ENCODE measurements around the gene AKAP13.

Gene AKAP13

DNA sequence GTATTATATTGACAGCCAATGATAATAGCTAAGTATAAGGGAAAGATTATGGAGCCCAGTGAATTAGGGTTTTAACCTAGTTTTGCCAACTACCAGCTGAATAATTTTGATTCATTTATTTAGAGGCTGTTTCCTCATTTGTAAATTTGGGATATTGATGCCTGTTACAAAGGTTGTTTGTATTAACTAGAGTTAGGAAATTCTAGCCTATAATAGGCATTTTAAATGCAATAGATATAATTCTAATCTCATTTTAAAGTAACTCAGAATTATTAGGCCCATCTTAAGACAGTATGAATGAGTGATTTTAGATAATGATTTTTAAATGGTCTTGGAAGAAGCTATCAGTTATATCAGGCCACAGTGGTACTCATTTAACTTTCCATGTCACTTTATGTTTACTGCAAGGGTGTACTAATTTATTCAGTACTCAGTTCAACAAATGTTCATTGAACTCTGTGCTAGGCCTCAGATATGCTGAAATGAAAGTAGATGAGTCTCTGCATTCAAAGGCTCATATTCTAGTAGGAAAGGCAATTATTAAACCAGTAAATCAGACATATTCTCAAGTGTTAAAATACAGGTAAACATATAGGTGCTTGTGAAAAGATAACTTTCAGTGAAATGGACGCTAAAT, 213.5 kb downstream of the AKAP13 start:
- DNase-seq (ENCODE audit: low read depth in 1 of 2, low spot score in 1 of 2) = no peak

DNA sequence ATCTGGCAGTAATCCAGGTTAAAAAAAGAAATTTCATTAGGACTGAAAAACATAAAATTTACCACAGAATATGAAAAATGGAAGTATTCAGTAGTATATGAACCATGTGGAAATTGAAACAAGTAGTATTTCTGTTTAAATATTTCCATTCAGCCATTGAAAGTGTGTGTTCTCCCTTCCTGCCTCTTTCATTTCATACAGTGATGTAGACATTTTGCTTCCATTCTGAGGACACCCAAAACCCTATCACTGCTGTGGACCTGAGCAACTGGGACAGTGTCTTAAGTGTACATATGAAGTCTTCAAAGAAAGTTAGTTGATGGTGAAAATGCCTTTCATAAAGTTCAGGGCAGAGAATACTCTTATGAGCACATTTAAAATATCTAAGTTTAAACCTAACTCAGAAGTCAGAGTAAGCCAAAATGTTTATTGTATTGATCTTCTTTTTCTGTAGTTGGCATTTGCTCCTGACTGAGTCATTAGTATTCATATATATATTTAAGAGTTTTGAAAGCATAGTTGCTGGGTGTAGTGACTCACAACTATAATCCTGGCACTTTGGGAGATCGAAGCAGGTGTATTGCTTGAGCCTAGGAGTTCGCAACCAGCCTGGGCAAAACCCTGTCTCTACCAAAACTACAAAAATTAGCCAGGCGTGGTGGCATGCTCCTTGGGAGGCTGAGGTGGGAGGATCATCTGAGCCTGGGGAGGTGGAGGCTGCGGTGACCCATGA, 215.6 kb downstream of the AKAP13 start:
- DNase-seq (ENCODE audit: low read depth in 1 of 2, low spot score in 1 of 2) = no peak

DNA sequence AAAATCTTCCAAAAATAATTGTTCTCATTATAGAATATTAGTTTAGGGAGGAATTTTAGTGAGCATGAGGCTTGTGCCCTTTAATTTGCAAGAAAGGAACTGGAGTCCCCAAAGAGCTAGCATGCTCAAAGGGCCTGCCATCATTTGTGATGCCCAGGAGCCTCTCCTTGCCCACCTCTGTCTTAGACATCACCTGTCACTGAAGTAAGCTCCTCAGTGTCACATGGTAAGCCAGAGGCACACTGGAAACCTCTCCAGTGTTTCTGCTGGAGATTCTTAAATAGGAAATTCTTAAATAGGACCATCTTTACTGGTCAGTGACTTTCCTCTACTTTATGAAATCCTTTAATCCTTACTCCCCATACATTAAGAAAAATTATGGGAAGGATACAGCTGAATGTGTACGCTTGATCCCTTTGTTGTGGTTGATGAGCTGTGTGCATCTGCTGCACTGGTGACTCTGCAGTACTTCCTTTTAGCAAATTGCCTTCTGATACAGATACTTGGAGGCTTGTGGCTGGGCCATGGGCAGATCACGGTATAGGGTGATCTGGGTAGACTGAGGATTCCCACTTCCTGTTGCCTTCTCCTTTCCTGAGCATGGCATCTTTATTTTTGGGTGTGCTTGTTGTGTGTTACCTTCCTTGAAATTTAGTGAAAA, 216.9 kb downstream of the AKAP13 start:
- DNase-seq (ENCODE audit: low read depth in 1 of 2, low spot score in 1 of 2) = no peak

DNA sequence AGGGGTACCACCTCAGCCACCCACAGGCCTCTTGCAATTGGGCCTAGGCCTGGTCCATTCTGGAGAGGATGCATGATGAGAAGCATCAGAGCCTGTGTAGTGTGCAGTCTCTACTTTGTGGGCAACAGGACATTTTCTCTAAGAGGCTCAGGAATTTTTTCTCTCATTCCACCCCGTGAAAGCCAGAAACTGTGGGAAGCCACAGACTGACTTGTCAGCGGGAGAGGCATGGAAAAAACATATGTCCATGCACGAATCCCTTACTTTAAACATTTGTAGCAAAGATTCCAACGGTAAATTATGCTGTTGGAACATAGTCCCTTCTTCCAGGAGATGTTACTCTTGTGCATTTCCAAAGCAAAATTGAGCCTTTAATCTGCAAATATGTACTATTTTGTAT, 217.8 kb downstream of the AKAP13 start:
- DNase-seq (ENCODE audit: low read depth in 1 of 2, low spot score in 1 of 2) = no peak

DNA sequence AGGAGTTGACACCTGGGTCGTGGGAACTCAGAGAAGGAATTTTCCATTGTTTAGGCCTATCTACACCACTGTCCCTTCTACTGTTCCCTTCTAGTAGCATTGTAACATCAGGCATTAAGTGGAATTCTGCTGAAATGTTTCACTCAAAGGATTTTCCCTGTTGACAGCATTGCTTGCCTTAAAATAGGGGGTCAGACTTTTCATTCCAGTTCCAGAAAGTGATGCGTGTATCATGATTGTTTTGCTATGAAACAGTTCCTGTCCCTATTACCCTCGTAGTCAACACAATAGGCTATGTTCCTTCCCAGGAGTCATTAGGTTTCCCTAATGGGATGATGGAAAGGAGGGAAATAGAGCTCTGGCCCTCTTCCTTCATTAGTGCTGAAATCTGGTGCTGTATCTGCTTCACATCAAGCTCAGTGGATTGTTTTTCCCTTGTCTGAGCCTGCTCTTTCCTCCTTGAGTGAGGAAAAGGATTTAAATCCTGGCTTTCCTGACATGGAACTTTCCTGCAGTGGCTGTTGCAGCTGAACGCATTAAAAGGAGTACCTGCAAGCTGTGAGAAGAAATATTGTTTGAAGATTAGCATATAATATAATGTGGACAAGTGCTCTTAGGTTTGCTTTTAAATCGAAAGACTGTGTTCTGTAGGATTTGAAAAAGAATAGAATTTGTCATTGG, 218.5 kb downstream of the AKAP13 start:
- DNase-seq (ENCODE audit: low read depth in 1 of 2, low spot score in 1 of 2) = no peak

DNA sequence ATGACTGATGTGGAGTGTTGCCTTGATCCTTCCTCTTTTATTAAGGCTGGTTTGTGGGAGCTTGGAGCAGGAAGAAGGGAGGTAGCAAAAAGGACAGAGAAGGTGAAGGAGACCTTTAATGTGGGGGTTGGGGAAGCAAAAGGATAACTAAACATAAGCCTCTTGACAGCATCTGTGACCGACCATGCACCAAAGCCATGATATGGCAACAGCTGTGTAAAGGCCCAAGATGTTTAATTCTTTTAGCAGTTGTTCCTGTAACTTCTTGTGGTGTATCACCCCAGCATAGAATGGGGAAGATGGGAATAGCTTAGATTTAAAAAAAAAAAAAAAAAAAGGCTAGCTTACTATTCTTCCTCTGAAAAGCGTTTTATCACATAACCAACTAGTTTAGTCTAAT, 219.6 kb downstream of the AKAP13 start:
- DNase-seq (ENCODE audit: low read depth in 1 of 2, low spot score in 1 of 2) = no peak

DNA sequence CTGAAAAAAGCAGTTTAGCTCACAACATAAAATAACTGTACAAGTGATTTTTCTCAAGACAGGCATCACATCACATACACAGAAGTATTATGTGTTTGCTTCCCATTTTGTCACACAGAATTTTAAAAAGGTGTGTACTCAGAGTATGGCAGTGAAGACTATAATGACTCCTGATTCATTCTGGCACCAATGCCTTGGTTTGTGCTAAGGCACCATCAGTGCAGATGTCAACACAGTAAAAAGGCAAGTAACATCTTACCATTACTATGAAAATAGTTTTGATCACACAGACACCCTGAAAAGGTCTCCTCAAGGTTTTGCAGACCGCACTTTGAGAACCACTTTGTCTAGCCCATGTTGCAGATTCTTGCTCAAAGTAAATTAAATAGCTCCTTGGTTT, 222.8 kb downstream of the AKAP13 start:
- DNase-seq (ENCODE audit: low read depth in 1 of 2, low spot score in 1 of 2) = no peak

DNA sequence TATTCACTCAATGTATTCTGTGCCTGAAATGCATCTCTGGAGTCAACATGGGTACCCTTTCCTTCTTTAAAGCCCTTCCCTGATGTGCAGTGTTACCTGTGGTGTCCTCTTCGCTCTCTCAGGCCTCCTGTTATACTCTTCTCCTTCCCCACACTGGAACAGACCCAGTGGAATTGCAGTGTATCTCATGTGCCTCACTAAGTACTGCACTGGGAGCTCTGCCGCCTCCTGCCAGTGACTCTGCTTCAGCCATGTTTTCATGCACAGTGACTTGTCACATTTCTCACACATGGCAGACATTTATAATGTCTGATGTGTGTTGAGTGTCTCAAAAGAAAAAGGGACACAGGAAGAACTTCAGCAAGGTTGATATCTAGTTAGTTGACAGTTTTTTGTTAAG, 223.3 kb downstream of the AKAP13 start:
- no peak for DNase-seq (ENCODE audit: low read depth in 1 of 2, low spot score in 1 of 2)

DNA sequence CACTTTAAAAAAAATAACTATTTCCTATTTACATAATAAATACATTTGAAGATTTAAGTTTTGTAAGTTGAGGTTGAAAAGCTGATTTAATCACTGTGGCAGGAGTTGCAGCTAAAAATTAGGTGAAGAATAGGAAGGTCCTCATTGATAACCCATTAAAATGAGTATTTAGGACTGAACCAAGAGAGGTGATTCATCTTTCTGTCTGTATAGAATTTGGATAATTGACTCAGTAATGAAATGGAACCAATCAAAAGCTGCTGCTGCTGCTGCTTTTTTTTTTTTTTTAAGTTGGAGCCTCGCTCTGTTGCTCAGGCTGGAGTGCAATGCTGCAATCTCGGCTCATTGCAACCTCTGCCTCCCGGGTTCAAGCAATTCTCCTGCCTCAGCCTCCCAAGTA, 223.8 kb downstream of the AKAP13 start:
- DNase-seq (ENCODE audit: low read depth in 1 of 2, low spot score in 1 of 2) = no peak

DNA sequence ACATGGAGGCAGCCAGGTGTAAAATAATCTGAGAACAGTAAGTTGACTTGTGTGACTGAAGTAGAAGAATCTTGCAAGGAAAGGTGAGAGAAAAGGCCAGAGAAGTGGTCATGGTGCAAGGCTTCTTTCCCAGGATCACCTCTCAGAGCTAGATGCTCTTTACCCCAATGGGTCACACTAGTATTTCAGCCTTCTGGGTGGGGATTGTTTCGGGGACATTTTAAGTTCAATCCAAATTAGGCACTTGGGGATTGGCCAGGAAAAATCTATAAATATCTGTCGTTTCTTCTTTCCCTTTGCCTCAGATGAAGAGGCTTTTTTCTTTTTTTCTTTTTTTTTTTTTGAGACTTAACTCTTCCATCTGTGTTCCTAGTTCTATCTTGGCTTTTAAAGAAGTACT, 226.3 kb downstream of the AKAP13 start:
- no peak for DNase-seq (ENCODE audit: low read depth in 1 of 2, low spot score in 1 of 2)

DNA sequence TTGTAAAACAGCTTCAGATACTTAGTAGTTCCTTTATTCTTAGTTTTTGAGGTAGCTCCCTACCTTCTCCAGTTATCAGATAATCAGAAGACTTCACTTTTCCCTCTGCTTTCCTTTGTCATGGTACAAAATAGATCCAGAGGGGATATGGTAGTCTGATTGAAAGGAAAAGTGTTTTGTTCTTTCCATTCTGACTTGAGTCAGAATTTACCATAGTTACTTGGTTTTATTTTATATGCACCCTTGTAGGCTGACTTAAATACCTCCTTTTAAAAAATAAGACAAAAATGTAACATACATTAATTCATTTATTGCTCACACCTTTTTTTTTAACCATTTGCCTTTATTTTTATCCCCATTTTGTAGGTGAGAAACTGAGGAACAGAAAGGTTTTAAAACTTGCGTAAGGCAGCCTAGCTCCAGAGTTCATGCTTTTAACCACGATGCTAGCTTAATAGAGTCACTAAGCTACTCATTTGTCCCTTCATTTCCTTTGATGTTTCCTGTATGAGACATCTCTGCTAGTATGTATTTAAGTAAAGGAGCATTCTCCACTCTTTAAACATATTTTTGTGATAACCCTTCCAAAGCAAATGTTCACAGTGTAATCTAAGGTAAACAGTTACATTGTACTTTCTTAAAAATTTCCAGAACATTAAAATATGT, 226.9 kb downstream of the AKAP13 start:
- DNase-seq (ENCODE audit: low read depth in 1 of 2, low spot score in 1 of 2) = no peak

DNA sequence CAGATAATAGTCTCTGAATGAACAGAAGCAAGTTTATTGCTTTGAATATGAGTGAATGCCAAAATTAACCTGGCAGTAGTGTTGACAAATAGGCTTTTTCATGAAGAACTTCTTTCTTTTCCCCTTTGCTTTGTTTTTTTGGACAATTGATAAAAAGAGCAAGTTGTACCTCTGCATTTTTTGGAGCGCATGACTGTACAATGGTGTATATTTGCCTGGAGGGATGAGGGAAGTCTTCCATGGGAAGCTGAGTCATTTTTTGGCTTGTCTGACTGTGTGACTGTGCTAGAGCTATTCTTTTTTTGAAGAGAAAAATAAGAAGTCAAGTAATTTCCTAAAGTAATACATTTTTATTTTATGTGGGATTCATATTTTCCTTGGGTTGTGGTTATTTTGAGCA, 227.4 kb downstream of the AKAP13 start:
- no peak for DNase-seq (ENCODE audit: low read depth in 1 of 2, low spot score in 1 of 2)

DNA sequence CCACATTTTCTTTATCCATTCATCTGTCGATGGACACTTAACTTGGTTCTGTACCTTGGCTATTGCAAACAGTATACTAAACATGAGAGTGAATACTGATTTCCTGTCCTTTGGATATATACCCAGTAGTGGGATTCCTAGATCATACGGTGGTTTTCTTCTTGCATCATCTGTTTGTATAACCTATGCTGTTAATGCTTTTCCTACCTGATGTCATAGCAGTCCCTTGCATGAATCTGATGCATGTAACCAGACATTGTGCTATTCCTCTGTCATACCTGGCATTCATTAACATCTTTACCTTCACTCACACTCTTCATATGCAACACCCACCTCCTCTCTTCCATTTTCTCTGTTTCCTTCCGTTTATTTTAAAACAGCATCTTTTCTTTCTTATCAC, 229.1 kb downstream of the AKAP13 start:
- no peak for DNase-seq (ENCODE audit: low read depth in 1 of 2, low spot score in 1 of 2)

DNA sequence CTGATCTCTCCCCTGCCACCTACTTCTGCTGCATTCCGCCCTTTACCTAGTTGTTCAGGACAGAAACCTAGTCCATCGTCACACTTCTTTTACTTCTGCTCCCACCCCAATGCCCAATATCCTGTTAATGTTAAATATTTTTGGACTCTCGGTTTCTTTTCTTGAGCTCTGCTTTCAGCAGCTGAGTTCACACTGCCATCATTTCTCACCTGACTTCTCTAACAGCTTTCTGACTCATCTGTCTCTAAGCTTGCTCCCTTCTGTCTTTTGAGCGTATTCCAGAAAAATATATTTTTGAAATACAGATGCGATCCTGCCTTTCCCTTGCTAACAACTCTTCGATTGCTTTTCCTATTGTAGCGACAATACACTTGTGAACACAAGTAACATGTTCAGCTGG, 231.0 kb downstream of the AKAP13 start:
- no peak for DNase-seq (ENCODE audit: low read depth in 1 of 2, low spot score in 1 of 2)

DNA sequence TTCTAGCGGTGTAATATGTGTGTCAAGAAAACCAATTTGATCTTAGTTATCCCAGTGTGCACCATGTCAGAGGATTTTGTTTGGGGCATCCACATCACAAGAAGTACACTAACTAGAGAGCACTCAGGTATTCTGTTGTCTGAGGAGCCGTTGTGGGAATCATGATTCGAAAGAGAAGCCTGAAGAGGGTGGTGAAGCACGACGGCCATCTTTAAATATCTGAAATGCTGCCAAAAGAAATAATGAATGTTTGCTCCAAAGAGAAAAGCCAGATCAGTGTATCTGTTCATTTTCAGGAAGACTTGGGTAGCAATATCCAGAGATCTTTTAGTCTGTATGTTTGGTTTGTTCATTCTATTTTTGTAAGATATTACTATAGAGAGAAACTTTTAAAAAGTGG, 233.7 kb downstream of the AKAP13 start:
- DNase-seq (ENCODE audit: low read depth in 1 of 2, low spot score in 1 of 2) = no peak

DNA sequence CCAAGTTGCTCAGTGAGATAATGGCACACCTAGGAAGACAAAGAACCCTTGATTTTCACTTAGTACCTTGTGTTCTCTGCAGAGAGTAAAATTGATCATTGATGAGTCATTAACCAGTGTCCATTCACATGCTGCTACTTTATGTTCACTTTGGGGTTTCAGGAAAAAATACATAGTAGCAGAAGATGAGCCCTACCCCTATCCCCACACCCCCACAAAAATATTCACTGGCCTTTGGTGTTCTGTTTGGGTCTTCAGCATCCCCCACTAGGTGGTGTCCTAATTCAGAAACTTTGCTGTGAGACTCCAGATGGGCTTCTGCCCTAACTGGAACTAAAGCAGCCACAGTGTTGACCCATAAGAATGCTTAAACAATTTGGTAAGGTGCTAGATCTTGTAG, 235.5 kb downstream of the AKAP13 start:
- no peak for DNase-seq (ENCODE audit: low read depth in 1 of 2, low spot score in 1 of 2)

DNA sequence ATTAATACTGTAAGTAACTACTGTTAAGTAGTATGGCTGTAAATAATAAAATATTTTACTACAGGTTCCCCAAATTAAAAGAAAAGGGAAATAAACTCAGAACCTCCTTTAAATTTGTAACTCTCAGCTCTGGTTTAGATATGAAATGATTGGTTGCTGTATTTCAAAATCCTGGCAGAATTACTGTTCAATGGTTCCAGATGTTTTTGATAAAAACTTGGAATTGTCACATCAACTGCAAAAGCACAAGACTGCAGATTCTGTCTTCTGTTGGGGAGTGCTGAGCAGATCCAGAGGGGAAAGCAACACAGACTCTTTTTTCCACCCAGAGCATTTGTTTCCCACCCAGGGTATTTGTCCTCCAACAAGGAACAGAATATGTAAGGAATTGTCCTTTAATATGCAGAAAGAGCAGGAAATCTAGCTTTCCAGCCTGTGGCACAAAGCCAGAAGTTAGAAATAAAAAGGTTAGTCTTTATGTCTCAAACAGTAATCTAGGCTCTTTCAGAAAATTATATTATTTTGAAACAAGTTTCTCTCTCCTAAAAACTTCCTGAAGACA, 236.2 kb downstream of the AKAP13 start:
- no peak for DNase-seq (ENCODE audit: low read depth in 1 of 2, low spot score in 1 of 2)

DNA sequence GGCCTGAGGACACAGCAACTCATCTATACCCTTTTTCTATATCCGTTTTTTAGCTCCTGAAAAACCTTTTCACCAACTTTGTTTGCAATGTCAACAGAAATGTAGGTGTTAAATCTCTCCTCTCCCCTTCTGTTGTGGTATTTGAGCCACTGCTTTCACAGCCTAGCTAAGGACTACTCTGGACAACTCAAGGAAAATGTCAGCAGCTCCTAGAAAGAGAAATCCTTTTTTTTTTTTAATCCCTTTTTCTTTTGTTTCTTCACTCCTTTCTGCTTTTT, 237.8 kb downstream of the AKAP13 start:
- no peak for DNase-seq (ENCODE audit: low read depth in 1 of 2, low spot score in 1 of 2)

DNA sequence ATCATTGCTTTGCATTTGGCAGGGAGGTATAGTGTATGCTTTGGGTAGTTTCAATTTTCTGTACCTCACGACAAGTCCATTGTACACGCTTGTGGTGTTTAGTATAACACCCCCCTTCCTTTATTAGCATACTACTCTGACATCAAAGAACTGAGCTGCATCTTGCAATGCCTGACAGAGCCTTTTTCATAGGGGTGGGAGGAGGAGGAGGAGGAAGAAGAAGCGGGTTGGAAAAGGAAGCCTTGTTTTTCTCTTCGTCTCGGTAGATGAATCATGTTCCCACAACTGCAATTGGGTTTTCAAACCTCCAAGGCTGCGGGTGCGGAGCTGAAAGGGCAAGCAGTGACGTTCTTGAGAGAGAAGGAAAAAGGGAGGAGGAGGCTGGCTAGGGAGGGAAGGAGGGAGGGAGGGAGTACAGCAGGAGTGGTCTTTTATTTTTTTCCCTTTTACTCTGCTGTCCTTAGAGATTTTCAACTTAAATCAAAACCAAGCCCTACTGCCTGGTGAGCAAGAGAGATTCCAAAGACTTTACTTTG, 238.6 kb downstream of the AKAP13 start:
- peak in 1 of 2 donors; percentile 71 for DNase-seq (ENCODE audit: low read depth in 1 of 2, low spot score in 1 of 2)

DNA sequence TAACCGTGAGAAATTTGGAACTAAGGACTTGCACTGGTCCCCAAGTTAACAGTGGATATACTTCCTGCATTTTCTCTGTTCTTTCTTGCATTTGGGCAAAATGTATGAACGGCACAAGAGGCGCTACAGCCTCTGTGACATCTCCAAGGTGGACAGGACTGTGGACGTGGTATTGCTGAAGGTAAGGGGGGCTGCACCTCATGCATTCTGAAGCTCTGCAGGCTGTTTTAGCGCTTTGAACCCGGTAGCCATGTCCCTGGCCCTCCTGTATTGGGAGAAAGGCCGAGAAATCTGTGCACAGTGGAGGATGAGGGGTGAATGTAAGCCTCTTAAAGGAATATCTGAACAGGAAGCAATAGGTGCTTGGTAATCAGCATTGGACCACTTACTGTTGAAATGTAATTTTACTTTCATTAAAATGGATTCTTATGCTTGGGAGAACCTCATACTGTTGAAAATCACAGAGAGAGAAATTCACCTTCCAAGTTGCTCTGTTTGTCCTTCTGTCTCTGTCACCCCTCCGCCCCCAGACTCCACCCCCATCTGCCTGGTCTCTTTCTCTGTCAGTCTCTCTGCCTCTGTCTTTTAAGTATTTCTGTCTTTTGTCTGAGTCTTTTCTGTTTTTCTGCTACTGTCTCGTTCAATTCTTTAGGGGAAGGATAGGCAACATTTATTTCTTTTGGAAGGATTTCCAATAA, 239.7 kb downstream of the AKAP13 start:
- DNase-seq (ENCODE audit: low read depth in 1 of 2, low spot score in 1 of 2) = no peak

DNA sequence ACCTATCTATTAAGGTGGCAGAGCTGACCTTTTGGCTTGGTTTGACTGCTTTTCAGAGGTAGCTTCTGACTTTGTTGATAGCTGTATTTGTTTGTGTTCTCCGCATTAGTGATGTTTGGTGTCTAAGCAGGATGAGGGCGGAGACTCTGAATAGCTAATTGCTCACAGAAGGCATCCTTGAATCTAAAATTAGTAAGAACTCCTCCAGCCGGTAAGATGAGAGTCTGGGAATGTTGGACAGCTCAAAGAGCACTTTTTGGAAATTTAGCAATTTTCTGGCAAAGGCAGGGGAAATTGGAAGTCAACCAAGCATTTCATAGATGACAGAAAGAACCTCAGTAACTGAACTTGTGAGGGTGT, 240.3 kb downstream of the AKAP13 start:
- no peak for DNase-seq (ENCODE audit: low read depth in 1 of 2, low spot score in 1 of 2)
